IMR-90 (cell line): ENCODE data around the gene DHRS4. TPM values are rescaled to one million over a fixed set of nuclear protein-coding genes. Genes with fewer than 3 reads are reported as not detected.

Source experiments
- ATAC-seq: fragments of 200-7000 bp; cut with Tn5 transposase; 2 replicates; pipeline ENCODE4 v1.9.1; 2020; ENCODE audit warnings: low read depth, mild to moderate bottlenecking, moderate library complexity
- BruUV-seq: library from RNA; stranded (reverse); fragments of 400-500 nt; replicated peaks from 2 replicates; lab custom pipeline; 2021; lab: Mats Ljungman, UMichigan
- CTCF ChIA-PET: fragments of 300-600 bp; formaldehyde crosslinking; extraction: SDS; loops from one replicate; lab custom pipeline; 2021; ENCODE audit warnings: antibody characterized with exemption; lab: Yijun Ruan, JAX
- POLR2A ChIA-PET: fragments of 300-600 bp; sonication (Branson Sonifier 250); formaldehyde crosslinking; loops from one replicate; lab custom pipeline; 2022; ENCODE audit warnings: antibody characterized with exemption; ENCODE audit not compliant: unreplicated experiment; lab: Charles Lee
- DNase-seq: peaks from one replicate; pipeline ENCODE4 v3.0.0; 2013
- H2AFZ ChIP-seq: replicated peaks from 2 replicates; pipeline ENCODE3; 2013; ENCODE audit warnings: low read length, mild to moderate bottlenecking; ENCODE audit not compliant: poor library complexity
- H2AK5ac ChIP-seq: 2 replicates; pipeline ENCODE4 v1.6.1; 2013; ENCODE audit warnings: low read depth, low read length, inconsistent platforms
- H2AK9ac ChIP-seq: replicated peaks from 2 replicates; pipeline ENCODE3; 2013; ENCODE audit warnings: mild to moderate bottlenecking, low read depth, low read length, moderate library complexity; ENCODE audit not compliant: poor library complexity
- H2BK120ac ChIP-seq: 2 replicates; pipeline ENCODE4 v1.6.1; 2013; ENCODE audit warnings: low read depth, low read length, inconsistent platforms
- H2BK15ac ChIP-seq: 3 replicates; pipeline ENCODE4 v1.6.1; 2013; ENCODE audit warnings: low read depth, low read length, inconsistent platforms
- H2BK20ac ChIP-seq: 2 replicates; pipeline ENCODE4 v1.6.1; 2013; ENCODE audit warnings: low read depth, mild to moderate bottlenecking, inconsistent platforms, low read length, moderate library complexity
- H2BK5ac ChIP-seq: 2 replicates; pipeline ENCODE4 v1.6.1; 2013; ENCODE audit warnings: mild to moderate bottlenecking, low read depth, low read length, inconsistent platforms; ENCODE audit not compliant: poor library complexity, severe bottlenecking
- H3K14ac ChIP-seq: replicated peaks from 2 replicates; pipeline ENCODE4 v1.6.1; 2013; ENCODE audit warnings: low read depth, low read length, inconsistent platforms
- H3K18ac ChIP-seq: 2 replicates; pipeline ENCODE4 v1.6.1; 2013; ENCODE audit warnings: low read depth, low read length, control low read depth
- H3K23ac ChIP-seq: 2 replicates; pipeline ENCODE4 v1.6.1; 2013; ENCODE audit warnings: low read depth, low read length, inconsistent platforms
- H3K27ac ChIP-seq: 2 replicates; pipeline ENCODE4 v1.5.1; 2013; ENCODE audit warnings: mild to moderate bottlenecking, control low read depth, low read length; ENCODE audit not compliant: insufficient read depth
- H3K27me3 ChIP-seq: 2 replicates; pipeline ENCODE4 v1.6.1; 2013; ENCODE audit warnings: low read length; ENCODE audit not compliant: control insufficient read depth, insufficient read depth
- H3K36me3 ChIP-seq: 2 replicates; pipeline ENCODE4 v1.6.1; 2013; ENCODE audit warnings: low read length, mixed read lengths; ENCODE audit not compliant: control insufficient read depth, insufficient read depth
- H3K4ac ChIP-seq: 2 replicates; pipeline ENCODE4 v1.6.1; 2013; ENCODE audit warnings: low read depth, low read length, inconsistent platforms
- H3K4me1 ChIP-seq: 2 replicates; pipeline ENCODE4 v1.6.1; 2013; ENCODE audit warnings: low read length, mixed read lengths; ENCODE audit not compliant: control insufficient read depth, insufficient read depth
- H3K4me2 ChIP-seq: 2 replicates; pipeline ENCODE4 v1.6.1; 2013; ENCODE audit warnings: low read depth, mild to moderate bottlenecking, control low read depth, low read length, moderate library complexity
- H3K4me3 ChIP-seq: 2 replicates; pipeline ENCODE4 v1.5.1; 2013; ENCODE audit warnings: low read depth, mild to moderate bottlenecking, control low read depth, low read length, moderate library complexity; ENCODE audit not compliant: insufficient read depth
- H3K56ac ChIP-seq: 2 replicates; pipeline ENCODE4 v1.6.1; 2013; ENCODE audit warnings: low read length, inconsistent platforms; ENCODE audit not compliant: insufficient read depth; ENCODE audit errors: extremely low read depth
- H3K79me1 ChIP-seq, 2 experiments: 2 replicates each; pipeline ENCODE4 v1.6.1; 2013; ENCODE audit warnings: low read length in 2 of 2, inconsistent platforms in 1 of 2, low read depth in 1 of 2
- H3K9ac ChIP-seq: 2 replicates; pipeline ENCODE4 v1.6.1; 2013; ENCODE audit warnings: low read depth, low read length, control low read depth
- H3K9me1 ChIP-seq: 2 replicates; pipeline ENCODE4 v1.6.1; 2013; ENCODE audit warnings: low read length, inconsistent platforms; ENCODE audit not compliant: insufficient read depth
- H3K9me3 ChIP-seq: 2 replicates; pipeline ENCODE4 v1.6.1; 2013; ENCODE audit warnings: low read length; ENCODE audit not compliant: control insufficient read depth, insufficient read depth
- H4K20me1 ChIP-seq: 2 replicates; pipeline ENCODE4 v1.6.1; 2013; ENCODE audit warnings: low read length, inconsistent platforms; ENCODE audit not compliant: insufficient read depth
- H4K5ac ChIP-seq: 2 replicates; pipeline ENCODE4 v1.6.1; 2013; ENCODE audit warnings: mild to moderate bottlenecking, low read depth, low read length, control low read depth
- H4K8ac ChIP-seq, 2 experiments: 2 replicates each; pipeline ENCODE4 v1.6.1; 2013; ENCODE audit warnings: low read depth in 2 of 2, low read length in 2 of 2, control low read depth in 1 of 2, inconsistent platforms in 1 of 2
- H4K91ac ChIP-seq: 2 replicates; pipeline ENCODE4 v1.6.1; 2013; ENCODE audit warnings: low read depth, low read length, inconsistent platforms; ENCODE audit not compliant: insufficient read depth
- BHLHE40 ChIP-seq: fragments of 150-350 bp; IDR thresholded peaks from 2 replicates; pipeline ENCODE4 v1.6.1; 2016; ENCODE audit warnings: mild to moderate bottlenecking, low read depth, low read length
- CEBPB ChIP-seq: IDR thresholded peaks from 2 replicates; pipeline ENCODE4 v1.6.1; 2012; ENCODE audit warnings: low read depth, low read length, improper control_type of control experiment
- CHD1 ChIP-seq: IDR thresholded peaks from 2 replicates; pipeline ENCODE4 v1.6.1; 2012; ENCODE audit warnings: low read depth, low read length, improper control_type of control experiment
- CTCF ChIP-seq: conservative IDR thresholded peaks from 2 replicates; pipeline ENCODE4 v1.5.1; 2012; ENCODE audit warnings: mild to moderate bottlenecking, low read depth, low read length, improper control_type of control experiment
- ELK1 ChIP-seq: fragments of 150-350 bp; IDR thresholded peaks from 2 replicates; pipeline ENCODE4 v1.6.1; 2016; ENCODE audit warnings: low read depth, mild to moderate bottlenecking, low read length, moderate library complexity, borderline replicate concordance
- FOS ChIP-seq: fragments of 150-350 bp; IDR thresholded peaks from 2 replicates; pipeline ENCODE4 v1.6.1; 2016; ENCODE audit warnings: low read depth, low read length
- MAFK ChIP-seq: IDR thresholded peaks from 2 replicates; pipeline ENCODE4 v1.6.1; 2012; ENCODE audit warnings: low read depth, low read length, improper control_type of control experiment
- MAZ ChIP-seq: IDR thresholded peaks from 2 replicates; pipeline ENCODE4 v1.6.1; 2012; ENCODE audit warnings: low read depth, mild to moderate bottlenecking, low read length, improper control_type of control experiment, moderate library complexity, borderline replicate concordance
- MXI1 ChIP-seq: IDR thresholded peaks from 2 replicates; pipeline ENCODE4 v1.6.1; 2012; ENCODE audit warnings: low read depth, mild to moderate bottlenecking, low read length, moderate library complexity, borderline replicate concordance
- NFE2L2 ChIP-seq: fragments of 150-350 bp; IDR thresholded peaks from 2 replicates; pipeline ENCODE4 v1.6.1; 2016; ENCODE audit warnings: low read depth, mild to moderate bottlenecking, low read length
- POLR2A ChIP-seq: IDR thresholded peaks from 2 replicates; pipeline ENCODE4 v1.6.1; 2012; ENCODE audit warnings: mild to moderate bottlenecking, low read depth, low read length
- RAD21 ChIP-seq: IDR thresholded peaks from 2 replicates; pipeline ENCODE4 v1.6.1; 2012; ENCODE audit warnings: low read length, improper control_type of control experiment
- RCOR1 ChIP-seq: IDR thresholded peaks from 2 replicates; pipeline ENCODE4 v1.6.1; 2012; ENCODE audit warnings: mild to moderate bottlenecking, low read length, improper control_type of control experiment; ENCODE audit not compliant: insufficient replicate concordance
- SMC3 ChIP-seq: fragments of 150-350 bp; IDR thresholded peaks from 2 replicates; pipeline ENCODE4 v1.6.1; 2016; ENCODE audit warnings: low read depth, mild to moderate bottlenecking, antibody characterized with exemption, low read length, moderate library complexity
- USF2 ChIP-seq: fragments of 150-350 bp; IDR thresholded peaks from 2 replicates; pipeline ENCODE4 v1.6.1; 2017; ENCODE audit warnings: mild to moderate bottlenecking, antibody characterized with exemption, low read length, low read depth
- WGBS, 2 experiments: methylation state at CpG; one replicate each; pipeline versions ENCODE4 v1.1.5 to v1.1.7; 2013; ENCODE audit warnings: missing lambda C conversion rate in 2 of 2; ENCODE audit not compliant: insufficient read length in 1 of 2; ENCODE audit errors: extremely low coverage in 2 of 2; 5-methylcytosine and 5-hydroxymethylcytosine counted together
- dilution Hi-C: fragments of 300-500 bp; cut with HindIII; formaldehyde crosslinking; loops from one replicate; pipeline ENCODE4 v1.14.3; 2018; ENCODE audit warnings: low sequenced_read_pairs; ENCODE audit not compliant: unreplicated experiment
- in situ Hi-C: fragments of 300-500 bp; cut with MboI; formaldehyde crosslinking; loops from 3 replicates; pipeline ENCODE4 v1.14.3; 2019; ENCODE audit warnings: low sequenced_read_pairs, inconsistent platforms, mixed read lengths
- intact Hi-C: fragments of 100-400 bp; cut with micrococcal nuclease; formaldehyde crosslinking; loops from 2 replicates; pipeline ENCODE4 v1.10.0; 2022
- polyA plus RNA-seq, 3 experiments: library from polyadenylated mRNA; depleted of rRNA; stranded (reverse); fragments of >200 nt; gene quantifications; 2 replicates each; pipeline ENCODE4 v1.2.3, GENCODE V29; 2012; ENCODE audit warnings: low replicate concordance in 1 of 3
- total RNA-seq: library from RNA; depleted of rRNA; stranded (reverse); fragments of >200 nt; gene quantifications from 2 replicates; pipeline ENCODE4 v1.2.3, GENCODE V29; 2012

The DHRS4 gene
- total and polyA plus RNA-seq, 2 of the 4 experiments (the other 2 are of a cell fraction), result 43.2 to 51.8 TPM

- no peaks in the 10 kb centered on the region for H3K27me3 ChIP-seq
- ChIA-PET CTCF (no interaction called here), POLR2A (no interaction called here)
- H2BK120ac ChIP-seq, result no peak overlapping the region
- dilution Hi-C loops, result no loop called here
- DNase-seq (no peak), ATAC-seq (no peak)
- no peak overlapping the region for H2AFZ ChIP-seq
- no peak overlapping the region for H3K4me2 ChIP-seq
- H2BK15ac ChIP-seq, result no peak overlapping the region
- no peak overlapping the region for H3K4me3 ChIP-seq
- H3K9ac ChIP-seq, result no peak overlapping the region
- no peak overlapping the region for H4K5ac ChIP-seq
- no peak overlapping the region for H3K27ac ChIP-seq
- WGBS, 2 experiments, result 71% methylated on average over 1 of the region's 7 CpGs; no CpG with 5 or more reads in 1 of the 2 experiments
- H2AK9ac ChIP-seq, result no peak overlapping the region
- H3K36me3 ChIP-seq, result no peaks in the 10 kb centered on the region
- H3K9me3 ChIP-seq, result no peaks in the 10 kb centered on the region
- no peak overlapping the region for H3K14ac ChIP-seq
- in situ Hi-C loops, result no loop called here
- H4K8ac ChIP-seq, result no peak overlapping the region
- H3K4ac ChIP-seq, result no peak overlapping the region
- no peak overlapping the region for H2BK20ac ChIP-seq
- no peak overlapping the region for H2BK5ac ChIP-seq
- no peak overlapping the region for H4K91ac ChIP-seq
- no TSS peak for BruUV-seq
- H4K20me1 ChIP-seq, result no peaks in the 10 kb centered on the region
- no peaks in the 10 kb centered on the region for H3K4me1 ChIP-seq
- no peak for TF ChIP-seq POLR2A
- TF ChIP-seq CEBPB, result no peak
- TF ChIP-seq ELK1, result no peak
- TF ChIP-seq CTCF, result no peak
- no peak for TF ChIP-seq CHD1
- TF ChIP-seq NFE2L2, result no peak
- no peak for TF ChIP-seq BHLHE40
- TF ChIP-seq MAFK, result no peak
- no peak for TF ChIP-seq FOS
- TF ChIP-seq RAD21, result no peak
- no peak for TF ChIP-seq MAZ
- no peak for TF ChIP-seq RCOR1
- TF ChIP-seq MXI1, result no peak
- TF ChIP-seq USF2, result no peak
- no peak for TF ChIP-seq SMC3
- no peak overlapping the region for H3K23ac ChIP-seq
- 0 out of 2 replicates have a peak, but pooled peaks cover 3% of the 10 kb centered on the region for H3K9me1 ChIP-seq
- H3K56ac ChIP-seq, result no peak overlapping the region
- no peak overlapping the region for H2AK5ac ChIP-seq
- H3K18ac ChIP-seq, result no peak overlapping the region
- intact Hi-C loops, result no loop called here
- H3K79me1 ChIP-seq, result no peaks in the 10 kb centered on the region
These were observed 11.0 kb upstream of the DHRS4 start for GRCh38 chr14:23942587-23942986.
